HG02642 (cell line): Measurements from ENCODE around the gene PLD1.
A peak's percentile ranks its signal among the peaks of the same experiment; 100 is the strongest.
"Not testable (repeated sequence)": the region's sequence is repeated elsewhere in the genome, so short reads cannot be mapped to it uniquely, and the experiment has no call there.

Source experiments
- ATAC-seq: cut with Tn5 transposase; IDR thresholded peaks from one replicate; pipeline ENCODE4 v1.9.1; 2021; ENCODE audit warnings: mild to moderate bottlenecking; ENCODE audit not compliant: unreplicated experiment, poor library complexity

PLD1 gene

GRCh38 chr3:171809861-171810628, at the start of gene PLD1:
Gene PLD1, minus strand, starts transcription at chr3:171810483. Its CDS starts 72,432 bp downstream, at chr3:171738051.
- peak; percentile 70 for ATAC-seq

- not testable (repeated sequence) for ATAC-seq
Measured at GRCh38 chr3:171858770-171859169, 48.5 kb upstream of the PLD1 start.

GRCh38 chr3:171854649-171855305, 44.5 kb upstream of the PLD1 start:
- ATAC-seq = no peak

- ATAC-seq = no peak
Measured at GRCh38 chr3:171851660-171852058, 41.4 kb upstream of the PLD1 start.

GRCh38 chr3:171850960-171851659, 40.8 kb upstream of the PLD1 start:
- ATAC-seq = no peak

- no peak for ATAC-seq
Measured at GRCh38 chr3:171850320-171850959, 40.2 kb upstream of the PLD1 start.

- no peak for ATAC-seq
Measured at GRCh38 chr3:171849617-171850319, 39.5 kb upstream of the PLD1 start.

- no peak for ATAC-seq
Measured at GRCh38 chr3:171847595-171848259, 37.4 kb upstream of the PLD1 start.

- ATAC-seq = peak; percentile 12
Measured at GRCh38 chr3:171847133-171847532, 36.9 kb upstream of the PLD1 start.

GRCh38 chr3:171846597-171846996, 36.3 kb upstream of the PLD1 start:
- ATAC-seq = peak; percentile 94

GRCh38 chr3:171845481-171846284, 35.4 kb upstream of the PLD1 start:
- ATAC-seq = no peak

- ATAC-seq = no peak
Measured at GRCh38 chr3:171844873-171845272, 34.6 kb upstream of the PLD1 start.

- no peak for ATAC-seq
Measured at GRCh38 chr3:171842864-171843518, 32.7 kb upstream of the PLD1 start, which contains the start of gene TMEM212. Gene TMEM212, plus strand, starts transcription at chr3:171843349. Its CDS starts 35 bp downstream, at chr3:171843384.

- no peak for ATAC-seq
Measured at GRCh38 chr3:171841620-171842000, 31.3 kb upstream of the PLD1 start.

GRCh38 chr3:171840811-171841619, 30.7 kb upstream of the PLD1 start:
- ATAC-seq = no peak

GRCh38 chr3:171840445-171840810, 30.1 kb upstream of the PLD1 start:
- no peak for ATAC-seq

- no peak for ATAC-seq
Measured at GRCh38 chr3:171839270-171839669, 29.0 kb upstream of the PLD1 start.
